Measurements from ENCODE around the gene PRDM16. TPM values are rescaled to one million over a fixed set of nuclear protein-coding genes. Genes with fewer than 3 reads are reported as not detected.

PRDM16 gene
- total and polyA plus RNA-seq, 2 of the 13 experiments (the other 11 are each of a cell fraction or from before 2014, with no cell fraction given), result 0.15 to 0.81 TPM

GRCh38 chr1:3227351-3227704 lies 158.3 kb downstream of the PRDM16 start:
- TF ChIP-seq TP53 (CRISPR knock-in tag; conservative IDR thresholded peaks at IDR 0.05) (no peak), ZNF577 (CRISPR knock-in tag; IDR thresholded peaks at IDR 0.05; ENCODE audit: borderline replicate concordance, low read depth) (no peak), ZNF800 (CRISPR knock-in tag; IDR thresholded peaks at IDR 0.05) (no peak), PITX1 (CRISPR knock-in tag; IDR thresholded peaks at IDR 0.05) (no peak), IKZF4 (CRISPR knock-in tag; IDR thresholded peaks at IDR 0.05; ENCODE audit: borderline replicate concordance, low read depth, not compliant biosample characterization) (no peak), ATF1 (CRISPR knock-in tag; IDR thresholded peaks at IDR 0.05) (no peak), AGO1 (IDR thresholded peaks at IDR 0.05; ENCODE audit: low read depth, low read length, poor library complexity, severe bottlenecking) (no peak), THAP11 (CRISPR knock-in tag; IDR thresholded peaks at IDR 0.05) (no peak), ZSCAN5A (CRISPR knock-in tag; IDR thresholded peaks at IDR 0.05; ENCODE audit: borderline replicate concordance) (no peak), ZBTB20 (CRISPR knock-in tag; IDR thresholded peaks at IDR 0.05; ENCODE audit: borderline replicate concordance, low read depth) (no peak), SIN3B (IDR thresholded peaks at IDR 0.05; ENCODE audit: low read length) (no peak), CHD4 (IDR thresholded peaks at IDR 0.05; ENCODE audit: borderline replicate concordance, low read length) (no peak), ZBTB10 (CRISPR knock-in tag; IDR thresholded peaks at IDR 0.05; ENCODE audit: borderline replicate concordance) (no peak), MXD1 (CRISPR knock-in tag; IDR thresholded peaks at IDR 0.05) (no peak), MLLT10 (CRISPR knock-in tag; IDR thresholded peaks at IDR 0.05) (no peak), POLR2A (IDR thresholded peaks at IDR 0.05; ENCODE audit: insufficient read depth in 1 of 2, low read depth in 2 of 2, low read length in 2 of 2) (no peak), ZNF333 (CRISPR knock-in tag; IDR thresholded peaks at IDR 0.05; ENCODE audit: borderline replicate concordance) (no peak)
- WGBS (ENCODE audit: low lambda C conversion rate), result 41% methylated on average over 5 of the region's 17 CpGs
- no peaks in the 10 kb centered on the region for H4K20me1 ChIP-seq (ENCODE audit: insufficient read depth, low read length)
- intact Hi-C loops (cut with micrococcal nuclease; ENCODE audit: unreplicated experiment) (no loop called here), in situ Hi-C loops (cut with HindIII; ENCODE audit: extremely low pct_ligation_motif_present, low pct_unique_long_range_greater_than_20kb) (no loop called here)
- ChIA-PET POLR2A (interaction anchor here (2.2 kb wide), 1 partner anchor 11 kb away, joined by 6 read pairs; no protein-coding TSS in a partner anchor), CTCF (ENCODE audit: low intra/inter-chr PET ratio, low total read pairs) (no interaction called here)
- no peaks in the 10 kb centered on the region; a peak in 1 of 5 replicates for H3K27me3 ChIP-seq (ENCODE audit: control insufficient read depth in 1 of 2, insufficient read depth in 2 of 2, low read length in 2 of 2)
- ATAC-seq, result no peak
- no peaks in the 10 kb centered on the region for H3K36me3 ChIP-seq (replicated peaks in 1 of 2; ENCODE audit: control insufficient read depth in 1 of 2, insufficient read depth in 2 of 2, low read length in 2 of 2)
- no peak overlapping the region for H3K9ac ChIP-seq (ENCODE audit: insufficient read depth, low read depth, low read length)
- H3K27ac ChIP-seq (ENCODE audit: extremely low read length, insufficient read depth, low read length), result no peak overlapping the region
- FAIRE-seq, result no peak
- H3K79me2 ChIP-seq (ENCODE audit: insufficient read depth, low read length), result no peaks in the 10 kb centered on the region
- no peak overlapping the region for H3K4me3 ChIP-seq (replicated peaks in 1 of 3; ENCODE audit: insufficient read depth in 1 of 3, low read depth in 2 of 3, low read length in 3 of 3)
- no TSS peak for BruUV-seq (replicated peaks)
- peaks cover 62% of the 10 kb centered on the region for H3K4me1 ChIP-seq (ENCODE audit: insufficient read depth, low read length)
- no peak for DNase-seq (ENCODE audit: low spot score)
- H3K9me3 ChIP-seq (ENCODE audit: low read length), result no peaks in the 10 kb centered on the region
- H3K4me2 ChIP-seq (ENCODE audit: low read depth, low read length), result no peak overlapping the region
- H2AFZ ChIP-seq (ENCODE audit: low read length), result no peak overlapping the region
